IPS-NIHi11 (cell line): ENCODE measurements around the gene KRT86.
A peak's percentile ranks its signal among the peaks of the same experiment; 100 is the strongest.
"Not testable (repeated sequence)": the region's sequence is repeated elsewhere in the genome, so short reads cannot be mapped to it uniquely, and the experiment has no call there.

Experiments used
- DNase-seq: peaks from one replicate; pipeline ENCODE4 v3.0.0; 2012; ENCODE audit warnings: mixed read lengths, low spot score

KRT86 gene

DNA sequence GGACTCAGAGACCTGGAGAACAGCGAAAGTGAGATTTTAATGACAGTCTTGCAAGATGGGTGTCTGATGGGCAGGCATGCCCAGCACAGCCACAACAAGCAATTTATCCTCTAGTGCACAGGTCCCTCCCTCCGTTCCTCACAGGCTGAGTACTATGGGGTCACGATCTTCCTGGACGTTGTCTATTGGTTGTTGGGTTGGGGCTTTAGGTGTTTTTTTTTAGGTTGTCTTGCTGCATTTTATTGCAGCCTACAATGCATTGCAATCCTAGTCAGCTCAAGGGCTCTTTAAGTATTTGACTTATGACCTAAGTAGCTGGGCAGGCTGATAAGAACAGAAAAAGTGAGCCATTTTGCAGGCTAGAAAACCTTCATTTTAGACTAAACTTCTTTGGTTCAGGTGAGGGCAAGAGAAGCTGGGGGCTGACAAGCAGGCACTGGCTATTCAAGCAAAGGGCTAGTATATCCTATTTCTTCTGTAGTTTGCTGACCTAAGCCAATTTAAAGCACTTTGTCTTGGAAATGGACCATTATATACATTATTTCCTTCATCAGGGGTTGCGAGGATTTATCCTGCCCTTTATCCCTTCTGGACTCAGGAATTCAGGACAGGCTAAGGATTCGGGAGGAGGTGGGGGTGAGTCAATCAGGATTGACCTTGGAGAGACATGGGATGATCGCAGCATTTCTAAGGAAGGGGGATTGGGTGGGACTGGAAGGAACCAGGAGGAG, 35.4 kb upstream of the KRT86 start:
- peak; percentile 6 for DNase-seq

DNA sequence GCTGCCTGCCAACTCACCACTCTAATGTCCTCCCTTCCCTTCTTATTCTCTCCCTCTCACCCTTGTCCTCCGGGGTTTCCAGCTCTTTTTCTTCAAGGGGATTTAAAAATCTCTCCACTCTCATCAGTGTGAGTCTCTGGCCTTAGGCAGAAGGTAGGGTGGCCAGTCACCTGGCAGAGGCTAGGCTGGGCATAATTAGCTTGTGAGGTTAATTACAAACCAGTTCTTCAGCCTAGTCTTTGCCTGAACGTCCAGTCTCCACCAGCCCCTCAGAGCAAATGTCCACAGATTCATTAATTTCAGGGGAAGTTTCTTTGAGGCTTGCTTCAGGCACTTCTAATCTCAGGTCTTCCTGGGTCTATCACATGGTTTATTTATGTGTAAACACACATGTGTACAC, 34.7 kb upstream of the KRT86 start:
- DNase-seq, result peak; percentile 5

DNA sequence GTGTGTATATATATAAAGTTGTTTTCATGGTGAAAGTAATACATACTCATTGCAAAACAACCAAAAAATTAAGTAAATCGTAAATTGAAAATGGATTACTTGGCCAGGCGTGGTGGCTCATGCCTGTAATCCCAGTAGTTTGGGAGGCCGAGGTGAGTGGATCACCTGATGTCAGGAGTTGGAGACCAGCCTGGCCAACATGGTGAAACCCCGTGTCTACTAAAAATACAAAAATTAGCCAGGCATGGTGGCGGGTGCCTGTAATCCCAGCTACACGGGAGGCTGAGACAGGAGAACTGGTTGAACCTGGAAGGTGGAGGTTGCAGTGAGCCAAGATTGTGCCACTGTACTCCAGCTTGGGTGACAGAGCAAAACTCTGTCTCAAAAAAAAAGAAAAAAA, 34.2 kb upstream of the KRT86 start:
- not testable (repeated sequence) for DNase-seq

DNA sequence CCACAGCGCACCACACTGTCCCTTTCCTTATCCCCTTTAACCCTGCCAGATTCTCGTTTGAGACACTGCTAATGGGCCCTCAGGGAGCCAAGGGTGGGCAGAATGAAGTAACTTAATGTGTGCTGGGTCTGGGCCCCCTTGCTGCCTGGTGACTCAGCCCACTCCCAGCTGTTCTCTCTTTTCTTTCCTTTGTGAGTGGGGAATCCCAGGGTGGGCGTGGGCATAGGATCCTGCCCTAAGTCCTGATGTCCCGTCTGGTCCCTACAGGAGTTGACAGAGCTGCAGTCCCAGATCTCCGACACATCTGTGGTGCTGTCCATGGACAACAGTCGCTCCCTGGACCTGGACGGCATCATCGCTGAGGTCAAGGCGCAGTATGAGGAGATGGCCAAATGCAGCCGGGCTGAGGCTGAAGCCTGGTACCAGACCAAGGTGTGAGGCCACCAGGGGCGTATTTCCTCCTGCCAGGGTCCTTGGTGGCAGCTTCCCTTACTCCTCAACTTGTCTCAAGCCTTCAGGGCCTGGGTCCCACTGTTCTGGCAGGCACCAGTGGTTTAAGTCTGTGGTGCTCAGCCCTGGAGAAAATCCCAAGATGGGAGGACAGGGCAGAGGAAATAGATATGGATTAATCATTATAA, 33.1 kb upstream of the KRT86 start:
- no peak for DNase-seq

GRCh38 chr12:52242442-52243258, 31.8 kb upstream of the KRT86 start:
- no peak for DNase-seq

GRCh38 chr12:52243259-52243855, 31.1 kb upstream of the KRT86 start:
- no peak for DNase-seq

DNA sequence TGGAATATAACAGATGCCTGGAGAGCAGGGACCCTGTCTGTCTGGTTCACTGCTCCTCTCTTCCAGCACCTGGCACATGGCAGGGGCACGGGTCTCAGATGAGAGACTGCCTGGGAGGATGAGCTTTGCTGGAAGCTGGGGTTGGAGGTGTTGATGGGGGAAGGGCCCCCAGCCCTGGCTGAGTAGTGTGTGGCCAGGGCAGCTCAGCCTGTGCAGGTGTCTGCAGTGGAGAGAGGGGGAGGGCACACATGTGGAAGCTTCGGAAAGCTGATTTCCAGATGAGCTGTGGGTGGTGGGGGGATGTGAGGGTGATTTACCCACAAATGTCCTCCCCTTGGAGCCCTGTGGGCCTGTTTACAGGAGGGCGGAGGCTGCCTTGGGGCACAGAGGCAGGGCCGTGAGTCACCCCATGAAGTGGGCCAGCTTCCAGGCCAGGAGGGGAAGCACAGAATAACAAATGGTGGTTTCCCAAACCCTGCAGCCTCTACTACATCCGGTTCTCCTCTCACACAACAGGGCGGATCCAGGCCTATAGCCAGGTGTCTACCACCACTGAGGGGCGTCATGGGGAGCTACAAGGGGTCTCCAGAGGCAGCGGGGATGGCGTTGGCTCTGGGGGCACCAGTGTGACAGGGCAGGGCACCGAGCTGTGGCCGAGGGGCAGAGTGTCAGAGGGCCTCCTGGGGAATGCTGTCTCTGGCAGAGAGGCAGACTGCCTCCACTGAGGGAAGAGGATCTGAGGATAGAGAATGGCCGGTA, 30.4 kb upstream of the KRT86 start:
- DNase-seq, result peak; percentile 66

- no peak for DNase-seq
These were observed 29.8 kb upstream of the KRT86 start for GRCh38 chr12:52244615-52244994.

GRCh38 chr12:52245259-52245961, 29.0 kb upstream of the KRT86 start:
- no peak for DNase-seq

DNA sequence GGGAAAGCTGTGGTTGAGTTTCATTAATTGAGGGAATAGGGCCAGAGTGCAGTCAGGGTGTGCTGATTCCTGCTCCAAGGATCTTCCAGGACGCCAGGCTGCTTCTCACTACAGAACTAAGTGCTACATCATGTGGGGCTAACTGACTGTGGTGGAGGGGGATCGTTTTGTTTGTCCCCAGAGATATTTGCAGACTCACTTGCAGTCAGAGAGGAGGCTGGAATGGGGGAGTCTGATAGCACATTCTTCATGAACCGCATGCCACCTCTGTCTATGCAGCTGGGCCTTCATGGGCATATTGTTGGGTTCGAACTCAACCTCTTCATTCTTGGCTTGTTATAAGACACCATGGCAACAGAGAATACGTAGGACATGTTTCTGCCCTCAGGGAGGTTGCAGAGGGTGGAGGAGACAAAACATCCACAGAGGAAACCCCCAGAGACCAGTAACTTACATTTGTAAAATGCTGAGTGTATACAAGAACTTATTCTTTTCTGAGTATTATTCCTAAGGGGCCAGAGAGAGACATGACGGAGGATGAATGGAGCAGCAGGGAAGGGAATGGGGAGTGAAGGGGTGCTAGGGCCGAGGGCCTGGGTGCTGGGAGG, 28.4 kb upstream of the KRT86 start:
- DNase-seq, result no peak

- no peak for DNase-seq
These were observed 27.5 kb upstream of the KRT86 start for GRCh38 chr12:52246720-52247621.

GRCh38 chr12:52247622-52248540, 26.6 kb upstream of the KRT86 start:
- no peak for DNase-seq

DNA sequence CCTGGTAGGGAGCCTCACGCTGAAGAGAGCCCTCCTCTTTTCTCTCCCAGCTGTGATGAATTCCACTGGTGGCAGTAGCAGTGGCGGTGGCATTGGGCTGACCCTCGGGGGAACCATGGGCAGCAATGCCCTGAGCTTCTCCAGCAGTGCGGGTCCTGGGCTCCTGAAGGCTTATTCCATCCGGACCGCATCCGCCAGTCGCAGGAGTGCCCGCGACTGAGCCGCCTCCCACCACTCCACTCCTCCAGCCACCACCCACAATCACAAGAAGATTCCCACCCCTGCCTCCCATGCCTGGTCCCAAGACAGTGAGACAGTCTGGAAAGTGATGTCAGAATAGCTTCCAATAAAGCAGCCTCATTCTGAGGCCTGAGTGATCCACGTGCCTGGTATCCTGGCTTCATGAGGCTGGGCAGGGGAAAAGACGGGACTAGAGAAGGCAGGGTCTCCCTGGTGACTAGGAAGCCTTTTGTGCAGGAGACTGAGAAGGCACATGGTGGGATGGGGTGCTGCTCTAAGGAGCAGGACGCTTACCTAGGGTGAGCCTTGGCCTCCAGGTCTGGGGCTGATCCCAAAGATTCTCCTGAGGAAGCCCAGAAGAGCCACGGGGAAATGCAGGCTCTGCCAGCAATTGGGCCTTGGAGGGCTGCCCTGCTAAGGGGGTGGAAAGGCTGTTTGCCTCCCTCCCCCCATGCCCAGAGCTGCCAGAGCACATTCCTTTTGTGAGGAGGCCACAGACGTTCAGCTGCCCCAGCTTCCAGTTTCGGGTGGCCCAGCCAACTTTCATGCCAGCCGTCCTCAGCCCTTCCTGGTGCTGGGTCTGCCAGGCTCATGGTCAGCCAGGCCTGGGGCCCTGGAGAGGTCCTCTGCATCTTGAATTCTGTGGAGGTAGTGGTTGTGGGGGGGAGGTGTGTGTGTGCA, 25.6 kb upstream of the KRT86 start:
- DNase-seq, result no peak

DNA sequence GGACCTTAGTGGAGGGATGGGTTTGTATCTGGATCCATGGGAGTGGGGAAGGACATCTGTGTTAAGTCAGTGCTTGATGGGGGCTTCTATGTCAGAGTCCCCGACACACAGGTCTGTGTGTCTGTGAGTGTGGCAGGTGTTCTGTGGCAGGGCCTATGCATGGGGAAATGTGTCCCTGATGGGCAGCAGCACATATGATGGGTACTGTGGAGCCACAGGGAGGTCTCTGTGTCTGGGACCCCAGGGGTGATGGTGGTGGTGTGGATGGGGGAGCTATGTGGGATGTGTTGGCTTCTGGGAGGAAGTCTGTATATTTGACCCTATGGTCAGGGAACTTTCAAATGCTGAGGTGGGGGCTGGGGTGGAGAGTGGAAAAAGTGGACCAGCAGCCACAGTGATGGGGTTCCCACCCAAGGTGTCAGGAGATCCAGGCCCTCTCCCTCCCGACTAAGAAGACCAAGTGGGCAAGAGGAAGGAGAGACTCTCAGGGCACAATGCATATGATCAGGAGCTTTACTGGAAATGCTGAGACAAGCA, 24.9 kb upstream of the KRT86 start:
- no peak for DNase-seq

DNA sequence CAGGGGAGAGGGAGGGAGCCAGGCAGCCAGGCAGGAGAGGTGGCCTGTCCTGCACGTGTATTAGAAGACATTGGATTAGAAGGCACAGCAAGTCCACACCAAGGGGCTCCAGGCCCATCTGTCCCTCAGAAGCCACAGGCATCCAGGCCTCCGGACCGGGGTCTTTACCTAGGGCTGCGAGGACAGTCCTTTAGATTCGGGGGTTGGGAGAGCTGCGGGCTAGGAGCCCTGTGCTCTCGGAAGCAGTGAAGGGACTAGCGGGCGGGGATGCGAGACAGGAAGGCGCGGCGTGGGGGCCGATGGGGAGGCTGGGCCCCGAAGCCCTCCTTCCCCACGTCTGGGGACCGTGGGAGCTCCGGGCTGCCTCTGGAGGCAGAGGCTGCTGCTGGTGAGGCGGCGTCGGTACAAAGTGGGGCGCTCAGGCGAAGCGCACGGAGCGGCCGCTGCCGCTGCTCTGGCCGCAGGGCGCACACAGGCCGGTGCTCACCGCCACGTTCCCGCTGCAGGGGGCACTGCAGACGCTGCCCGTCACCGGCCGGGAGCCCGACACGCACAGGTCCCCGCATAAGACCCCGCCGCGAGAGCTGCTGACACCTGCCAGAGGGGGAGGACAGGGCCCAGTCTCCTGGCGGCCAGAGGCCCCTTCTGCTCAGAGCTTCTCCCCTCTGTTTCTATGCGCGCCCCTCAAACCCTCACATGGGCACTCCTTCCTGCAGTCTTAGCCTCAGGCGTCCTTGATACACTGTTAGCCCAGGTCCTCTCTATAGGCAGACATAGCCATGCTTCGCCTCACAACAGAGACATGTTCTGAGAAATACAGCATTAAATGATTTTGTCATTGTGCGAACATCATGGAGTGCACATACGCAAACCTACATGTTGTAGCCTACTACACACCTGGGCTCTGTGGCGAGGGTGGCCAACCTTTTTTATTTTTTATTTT, 24.1 kb upstream of the KRT86 start:
- DNase-seq, result no peak
